WTC11 (cell line): ENCODE measurements around the gene ZFP36L1. TPM values are rescaled to one million over a fixed set of nuclear protein-coding genes. Genes with fewer than 3 reads are reported as not detected.
A peak's percentile ranks its signal among the peaks of the same experiment; 100 is the strongest.

ENCODE experiments used
- ATAC-seq: fragments of 200-7000 bp; cut with Tn5 transposase; 2 replicates; pipeline ENCODE4 v1.10.0; 2021; ENCODE audit warnings: mild to moderate bottlenecking, moderate library complexity
- CTCF ChIA-PET: fragments of 300-600 bp; sonication (Branson Sonifier 250); formaldehyde crosslinking; loops from one replicate; lab custom pipeline; 2021; ENCODE audit warnings: antibody characterized with exemption; lab: Charles Lee
- POLR2A ChIA-PET: fragments of 350-600 bp; sonication (Branson Sonifier 250); formaldehyde crosslinking; loops from one replicate; lab custom pipeline; 2021; ENCODE audit warnings: antibody characterized with exemption; lab: Charles Lee
- DNase-seq: peaks from one replicate; pipeline ENCODE4 v3.0.0; 2021; ENCODE audit warnings: low spot score
- H3K27ac Mint-ChIP-seq: 2 replicates; pipeline ENCODE4 v1.8.0; 2021; ENCODE audit warnings: mixed read lengths
- H3K27me3 Mint-ChIP-seq: 2 replicates; pipeline ENCODE4 v1.8.0; 2021; ENCODE audit warnings: low read depth, mild to moderate bottlenecking, moderate library complexity, mixed read lengths
- H3K36me3 Mint-ChIP-seq: 2 replicates; pipeline ENCODE4 v1.8.0; 2021; ENCODE audit warnings: mixed read lengths
- H3K4me1 Mint-ChIP-seq: 2 replicates; pipeline ENCODE4 v1.8.0; 2022; ENCODE audit warnings: mixed read lengths
- H3K4me3 Mint-ChIP-seq: 2 replicates; pipeline ENCODE4 v1.8.0; 2021; ENCODE audit warnings: mild to moderate bottlenecking, moderate library complexity, mixed read lengths
- H3K9me3 Mint-ChIP-seq: 2 replicates; pipeline ENCODE4 v1.8.0; 2021; ENCODE audit warnings: mixed read lengths
- CREB1 ChIP-seq: sonication (generic); formaldehyde crosslinking; IDR thresholded peaks from 2 replicates; pipeline ENCODE4 v1.8.0; 2023; ENCODE audit warnings: mild to moderate bottlenecking, missing genetic modification reagents
- ETV6 ChIP-seq: sonication (generic); formaldehyde crosslinking; IDR thresholded peaks from 2 replicates; pipeline ENCODE4 v1.8.1; 2022; ENCODE audit warnings: mild to moderate bottlenecking, missing genetic modification reagents
- FOXP1 ChIP-seq: sonication (generic); formaldehyde crosslinking; IDR thresholded peaks from 2 replicates; pipeline ENCODE4 v1.8.0; 2022; ENCODE audit warnings: missing genetic modification reagents, mild to moderate bottlenecking, moderate library complexity, borderline replicate concordance
- SMAD3 ChIP-seq: sonication (generic); formaldehyde crosslinking; IDR thresholded peaks from 2 replicates; pipeline ENCODE4 v1.8.0; 2022; ENCODE audit warnings: missing genetic modification reagents, mild to moderate bottlenecking, borderline replicate concordance
- ZMAT4 ChIP-seq: fragments of 250-450 bp; sonication (Bioruptor Pico); IDR thresholded peaks from 2 replicates; pipeline ENCODE4 v1.9.0; 2021; ENCODE audit warnings: mild to moderate bottlenecking
- ZNF416 ChIP-seq: fragments of 250-450 bp; sonication (Bioruptor Pico); IDR thresholded peaks from 2 replicates; pipeline ENCODE4 v1.9.0; 2021; ENCODE audit warnings: mild to moderate bottlenecking, inconsistent platforms
- total RNA-seq: library from RNA; stranded (reverse); gene quantifications from 3 replicates; pipeline ENCODE4 v1.2.3, GENCODE V29; 2021
- TF ChIP-seq, protein P1 (sequence below): sonication (generic); formaldehyde crosslinking; IDR thresholded peaks from 2 replicates; pipeline ENCODE4 v1.8.0; 2022; ENCODE audit warnings: mild to moderate bottlenecking, missing genetic modification reagents
- TF ChIP-seq, protein P2 (sequence below): fragments of 250-450 bp; sonication (Bioruptor Pico); IDR thresholded peaks from 2 replicates; pipeline ENCODE4 v1.9.0; 2021; ENCODE audit warnings: mild to moderate bottlenecking, borderline replicate concordance
- TF ChIP-seq, protein P3 (sequence below): fragments of 250-450 bp; sonication (Bioruptor Pico); IDR thresholded peaks from 2 replicates; pipeline ENCODE4 v2.1.2; 2022; ENCODE audit warnings: mild to moderate bottlenecking, moderate library complexity
- TF ChIP-seq, protein P4 (sequence below): sonication (generic); formaldehyde crosslinking; IDR thresholded peaks from 2 replicates; pipeline ENCODE4 v1.8.0; 2023; ENCODE audit warnings: missing genetic modification reagents, mild to moderate bottlenecking, borderline replicate concordance

The ZFP36L1 gene
- total RNA-seq, 1 experiment from 2014 or later: 132 TPM

GRCh38 chr14:68792678-68792978 lies 239 bp downstream of the ZFP36L1 start:
- no peaks in the 10 kb centered on the region for H3K9me3 Mint-ChIP-seq
- DNase-seq: no peak
- POLR2A ChIA-PET: interaction anchor here (0.6 to 5.2 kb wide), 17 partner anchors 15 to 1180 kb away, joined by 3 to 67 read pairs (median 4); no protein-coding TSS in a partner anchor
- TF ChIP-seq, protein P1, sequence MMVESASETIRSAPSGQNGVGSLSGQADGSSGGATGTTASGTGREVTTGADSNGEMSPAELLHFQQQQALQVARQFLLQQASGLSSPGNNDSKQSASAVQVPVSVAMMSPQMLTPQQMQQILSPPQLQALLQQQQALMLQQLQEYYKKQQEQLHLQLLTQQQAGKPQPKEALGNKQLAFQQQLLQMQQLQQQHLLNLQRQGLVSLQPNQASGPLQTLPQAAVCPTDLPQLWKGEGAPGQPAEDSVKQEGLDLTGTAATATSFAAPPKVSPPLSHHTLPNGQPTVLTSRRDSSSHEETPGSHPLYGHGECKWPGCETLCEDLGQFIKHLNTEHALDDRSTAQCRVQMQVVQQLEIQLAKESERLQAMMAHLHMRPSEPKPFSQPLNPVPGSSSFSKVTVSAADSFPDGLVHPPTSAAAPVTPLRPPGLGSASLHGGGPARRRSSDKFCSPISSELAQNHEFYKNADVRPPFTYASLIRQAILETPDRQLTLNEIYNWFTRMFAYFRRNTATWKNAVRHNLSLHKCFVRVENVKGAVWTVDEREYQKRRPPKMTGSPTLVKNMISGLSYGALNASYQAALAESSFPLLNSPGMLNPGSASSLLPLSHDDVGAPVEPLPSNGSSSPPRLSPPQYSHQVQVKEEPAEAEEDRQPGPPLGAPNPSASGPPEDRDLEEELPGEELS (CRISPR knock-in tag): peak; percentile 78; the same call in 1 of the 2 replicates
- TF ChIP-seq, protein P2, sequence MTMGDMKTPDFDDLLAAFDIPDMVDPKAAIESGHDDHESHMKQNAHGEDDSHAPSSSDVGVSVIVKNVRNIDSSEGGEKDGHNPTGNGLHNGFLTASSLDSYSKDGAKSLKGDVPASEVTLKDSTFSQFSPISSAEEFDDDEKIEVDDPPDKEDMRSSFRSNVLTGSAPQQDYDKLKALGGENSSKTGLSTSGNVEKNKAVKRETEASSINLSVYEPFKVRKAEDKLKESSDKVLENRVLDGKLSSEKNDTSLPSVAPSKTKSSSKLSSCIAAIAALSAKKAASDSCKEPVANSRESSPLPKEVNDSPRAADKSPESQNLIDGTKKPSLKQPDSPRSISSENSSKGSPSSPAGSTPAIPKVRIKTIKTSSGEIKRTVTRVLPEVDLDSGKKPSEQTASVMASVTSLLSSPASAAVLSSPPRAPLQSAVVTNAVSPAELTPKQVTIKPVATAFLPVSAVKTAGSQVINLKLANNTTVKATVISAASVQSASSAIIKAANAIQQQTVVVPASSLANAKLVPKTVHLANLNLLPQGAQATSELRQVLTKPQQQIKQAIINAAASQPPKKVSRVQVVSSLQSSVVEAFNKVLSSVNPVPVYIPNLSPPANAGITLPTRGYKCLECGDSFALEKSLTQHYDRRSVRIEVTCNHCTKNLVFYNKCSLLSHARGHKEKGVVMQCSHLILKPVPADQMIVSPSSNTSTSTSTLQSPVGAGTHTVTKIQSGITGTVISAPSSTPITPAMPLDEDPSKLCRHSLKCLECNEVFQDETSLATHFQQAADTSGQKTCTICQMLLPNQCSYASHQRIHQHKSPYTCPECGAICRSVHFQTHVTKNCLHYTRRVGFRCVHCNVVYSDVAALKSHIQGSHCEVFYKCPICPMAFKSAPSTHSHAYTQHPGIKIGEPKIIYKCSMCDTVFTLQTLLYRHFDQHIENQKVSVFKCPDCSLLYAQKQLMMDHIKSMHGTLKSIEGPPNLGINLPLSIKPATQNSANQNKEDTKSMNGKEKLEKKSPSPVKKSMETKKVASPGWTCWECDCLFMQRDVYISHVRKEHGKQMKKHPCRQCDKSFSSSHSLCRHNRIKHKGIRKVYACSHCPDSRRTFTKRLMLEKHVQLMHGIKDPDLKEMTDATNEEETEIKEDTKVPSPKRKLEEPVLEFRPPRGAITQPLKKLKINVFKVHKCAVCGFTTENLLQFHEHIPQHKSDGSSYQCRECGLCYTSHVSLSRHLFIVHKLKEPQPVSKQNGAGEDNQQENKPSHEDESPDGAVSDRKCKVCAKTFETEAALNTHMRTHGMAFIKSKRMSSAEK: 0 out of 2 replicates have a peak, but pooled peaks have one; percentile 69
- peak; percentile 50; the same call in 1 of the 2 replicates for TF ChIP-seq SMAD3
- no peak for TF ChIP-seq CREB1 (CRISPR knock-in tag)
- TF ChIP-seq, protein P3, sequence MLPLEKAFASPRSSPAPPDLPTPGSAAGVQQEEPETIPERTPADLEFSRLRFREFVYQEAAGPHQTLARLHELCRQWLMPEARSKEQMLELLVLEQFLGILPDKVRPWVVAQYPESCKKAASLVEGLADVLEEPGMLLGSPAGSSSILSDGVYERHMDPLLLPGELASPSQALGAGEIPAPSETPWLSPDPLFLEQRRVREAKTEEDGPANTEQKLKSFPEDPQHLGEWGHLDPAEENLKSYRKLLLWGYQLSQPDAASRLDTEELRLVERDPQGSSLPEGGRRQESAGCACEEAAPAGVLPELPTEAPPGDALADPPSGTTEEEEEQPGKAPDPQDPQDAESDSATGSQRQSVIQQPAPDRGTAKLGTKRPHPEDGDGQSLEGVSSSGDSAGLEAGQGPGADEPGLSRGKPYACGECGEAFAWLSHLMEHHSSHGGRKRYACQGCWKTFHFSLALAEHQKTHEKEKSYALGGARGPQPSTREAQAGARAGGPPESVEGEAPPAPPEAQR (CRISPR knock-in tag): no peak
- 0 out of 2 replicates have a peak, but pooled peaks have one; percentile 76 for TF ChIP-seq ZMAT4 (CRISPR knock-in tag)
- TF ChIP-seq FOXP1 (CRISPR knock-in tag): no peak
- TF ChIP-seq ETV6 (CRISPR knock-in tag): peak; percentile 22; the same call in 1 of the 2 replicates
- TF ChIP-seq ZNF416 (CRISPR knock-in tag): peak; percentile 17; the same call in 1 of the 2 replicates
- TF ChIP-seq, protein P4, sequence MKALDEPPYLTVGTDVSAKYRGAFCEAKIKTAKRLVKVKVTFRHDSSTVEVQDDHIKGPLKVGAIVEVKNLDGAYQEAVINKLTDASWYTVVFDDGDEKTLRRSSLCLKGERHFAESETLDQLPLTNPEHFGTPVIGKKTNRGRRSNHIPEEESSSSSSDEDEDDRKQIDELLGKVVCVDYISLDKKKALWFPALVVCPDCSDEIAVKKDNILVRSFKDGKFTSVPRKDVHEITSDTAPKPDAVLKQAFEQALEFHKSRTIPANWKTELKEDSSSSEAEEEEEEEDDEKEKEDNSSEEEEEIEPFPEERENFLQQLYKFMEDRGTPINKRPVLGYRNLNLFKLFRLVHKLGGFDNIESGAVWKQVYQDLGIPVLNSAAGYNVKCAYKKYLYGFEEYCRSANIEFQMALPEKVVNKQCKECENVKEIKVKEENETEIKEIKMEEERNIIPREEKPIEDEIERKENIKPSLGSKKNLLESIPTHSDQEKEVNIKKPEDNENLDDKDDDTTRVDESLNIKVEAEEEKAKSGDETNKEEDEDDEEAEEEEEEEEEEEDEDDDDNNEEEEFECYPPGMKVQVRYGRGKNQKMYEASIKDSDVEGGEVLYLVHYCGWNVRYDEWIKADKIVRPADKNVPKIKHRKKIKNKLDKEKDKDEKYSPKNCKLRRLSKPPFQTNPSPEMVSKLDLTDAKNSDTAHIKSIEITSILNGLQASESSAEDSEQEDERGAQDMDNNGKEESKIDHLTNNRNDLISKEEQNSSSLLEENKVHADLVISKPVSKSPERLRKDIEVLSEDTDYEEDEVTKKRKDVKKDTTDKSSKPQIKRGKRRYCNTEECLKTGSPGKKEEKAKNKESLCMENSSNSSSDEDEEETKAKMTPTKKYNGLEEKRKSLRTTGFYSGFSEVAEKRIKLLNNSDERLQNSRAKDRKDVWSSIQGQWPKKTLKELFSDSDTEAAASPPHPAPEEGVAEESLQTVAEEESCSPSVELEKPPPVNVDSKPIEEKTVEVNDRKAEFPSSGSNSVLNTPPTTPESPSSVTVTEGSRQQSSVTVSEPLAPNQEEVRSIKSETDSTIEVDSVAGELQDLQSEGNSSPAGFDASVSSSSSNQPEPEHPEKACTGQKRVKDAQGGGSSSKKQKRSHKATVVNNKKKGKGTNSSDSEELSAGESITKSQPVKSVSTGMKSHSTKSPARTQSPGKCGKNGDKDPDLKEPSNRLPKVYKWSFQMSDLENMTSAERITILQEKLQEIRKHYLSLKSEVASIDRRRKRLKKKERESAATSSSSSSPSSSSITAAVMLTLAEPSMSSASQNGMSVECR (CRISPR knock-in tag): peak; percentile 85; the same call in 1 of the 2 replicates
- CTCF ChIA-PET: interaction anchor here (0.6 to 6.0 kb wide), 12 partner anchors 17 to 872 kb away, joined by 3 to 37 read pairs (median 4); no protein-coding TSS in a partner anchor
- peak overlapping the region; percentile 98 for H3K4me3 Mint-ChIP-seq
- peaks cover 47% of the 10 kb centered on the region for H3K4me1 Mint-ChIP-seq
- no peaks in the 10 kb centered on the region; the same call in 1 of the 2 replicates for H3K27me3 Mint-ChIP-seq
- peak overlapping the region; percentile 99 for H3K27ac Mint-ChIP-seq
- ATAC-seq: no peak
- H3K36me3 Mint-ChIP-seq: peaks cover 46% of the 10 kb centered on the region
